HG03469 (cell line): ENCODE data around the gene APP.

Source experiments
- ATAC-seq: cut with Tn5 transposase; IDR thresholded peaks from one replicate; pipeline ENCODE4 v1.9.1; 2021; ENCODE audit warnings: mild to moderate bottlenecking, moderate library complexity, moderate number of reproducible peaks; ENCODE audit not compliant: unreplicated experiment

Gene APP

DNA sequence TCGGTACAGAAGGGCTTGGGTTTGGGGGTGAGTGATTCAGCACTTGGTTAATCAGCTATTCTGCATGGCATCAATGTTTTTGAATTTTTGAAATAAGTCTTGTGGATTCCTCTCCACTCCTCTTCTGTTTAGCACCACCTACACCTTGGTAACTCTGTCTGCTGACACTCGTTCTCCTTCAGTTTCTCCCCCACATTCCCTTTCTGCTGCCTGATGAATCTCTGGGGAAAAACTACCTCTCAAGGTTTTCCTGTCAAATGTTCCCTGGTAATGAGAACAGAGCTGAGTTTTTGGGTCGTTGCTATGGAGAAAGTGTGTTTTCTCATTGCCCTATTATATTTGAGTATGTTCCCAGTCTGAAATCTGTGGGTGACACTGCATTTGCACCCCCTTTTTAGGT, 327.6 kb downstream of the APP start:
- ATAC-seq = no peak

DNA sequence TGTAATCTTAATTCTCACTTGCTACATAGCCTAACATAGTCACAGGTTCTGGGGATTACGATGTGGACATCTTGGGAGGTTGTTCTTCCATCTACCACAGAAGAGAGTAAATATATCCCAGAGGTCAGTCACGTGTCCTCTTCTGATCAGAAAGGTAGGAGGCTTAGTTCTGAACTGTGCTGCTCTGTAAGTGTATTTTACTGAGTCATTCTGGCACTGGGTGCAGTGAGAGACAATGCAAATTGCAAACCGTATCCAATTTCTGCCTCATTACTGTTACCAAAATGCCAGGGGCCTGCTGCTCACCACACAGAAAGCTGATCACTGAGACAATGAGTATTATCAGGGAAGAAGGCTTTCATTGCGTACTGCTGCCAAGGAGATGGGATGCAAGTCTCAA, 331.8 kb downstream of the APP start:
- ATAC-seq = no peak

DNA sequence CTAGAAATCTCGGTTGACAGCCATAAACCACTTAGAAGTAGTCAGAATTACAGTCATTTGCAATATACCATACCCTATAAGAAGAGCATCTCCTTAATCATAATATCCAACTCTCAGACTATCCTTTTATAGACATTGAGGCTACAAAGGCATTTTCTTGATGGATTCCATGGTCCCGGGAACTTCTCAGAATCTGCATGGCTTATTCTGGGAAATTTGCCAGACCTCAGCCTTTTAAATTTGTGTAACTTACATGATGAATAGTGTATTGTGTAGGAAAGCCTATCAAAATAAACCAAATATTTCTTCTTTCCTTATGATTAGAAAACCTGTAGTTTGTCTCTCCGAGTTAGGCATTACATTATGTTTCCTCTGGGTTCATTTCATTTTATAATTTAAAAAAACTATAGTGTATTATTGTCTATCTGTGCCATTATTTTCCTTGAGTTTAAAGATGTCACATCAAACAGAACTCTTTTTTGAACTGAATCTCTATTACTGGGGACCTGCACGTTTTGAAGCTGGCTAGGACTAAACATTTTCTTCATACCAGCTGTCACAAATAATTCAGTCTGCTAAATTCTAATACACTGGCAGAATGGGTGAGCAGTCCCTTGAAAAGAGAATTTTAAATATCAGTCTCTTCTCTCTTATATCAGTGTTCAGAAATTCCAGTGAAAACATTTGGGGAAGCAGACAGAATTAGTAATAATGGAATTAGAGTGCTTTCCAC, 332.9 kb downstream of the APP start:
- no peak for ATAC-seq

DNA sequence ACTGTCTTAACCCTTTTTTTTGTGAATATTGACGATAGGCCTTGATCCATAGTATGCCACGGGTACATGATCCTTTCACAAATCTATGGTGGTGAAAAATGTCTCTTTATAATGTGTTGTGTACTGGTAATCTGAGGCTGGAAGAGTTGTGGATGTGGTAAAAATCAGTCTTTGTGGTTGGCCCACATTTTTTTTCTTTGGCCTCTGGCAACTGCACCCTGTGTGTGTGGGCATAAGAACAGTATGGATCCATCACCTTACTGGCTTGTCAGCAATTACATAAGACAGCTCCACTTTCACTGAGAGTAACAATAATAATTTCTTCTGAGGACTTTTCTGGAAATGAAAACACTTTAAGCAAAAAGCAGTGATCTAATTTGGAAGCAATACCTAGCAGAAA, 334.2 kb downstream of the APP start:
- no peak for ATAC-seq

DNA sequence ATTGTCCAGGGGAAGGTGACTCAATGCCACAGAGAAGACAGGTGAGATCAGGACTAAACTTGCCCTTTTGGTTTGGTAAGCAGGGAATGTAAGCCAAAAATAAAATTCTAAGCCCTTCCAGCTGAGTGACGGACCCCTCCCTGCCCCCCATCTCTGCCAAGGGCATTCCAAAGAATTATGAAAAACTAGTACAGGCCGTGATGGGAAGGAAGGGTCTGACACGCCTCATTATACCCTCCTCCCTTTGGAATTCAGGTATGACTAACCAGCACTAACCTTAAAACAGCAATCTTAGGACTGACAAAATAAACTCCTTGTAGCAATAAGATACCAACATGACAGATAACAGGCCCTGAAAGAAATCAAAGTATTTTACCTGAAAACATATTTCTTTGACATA, 336.2 kb downstream of the APP start:
- no peak for ATAC-seq

DNA sequence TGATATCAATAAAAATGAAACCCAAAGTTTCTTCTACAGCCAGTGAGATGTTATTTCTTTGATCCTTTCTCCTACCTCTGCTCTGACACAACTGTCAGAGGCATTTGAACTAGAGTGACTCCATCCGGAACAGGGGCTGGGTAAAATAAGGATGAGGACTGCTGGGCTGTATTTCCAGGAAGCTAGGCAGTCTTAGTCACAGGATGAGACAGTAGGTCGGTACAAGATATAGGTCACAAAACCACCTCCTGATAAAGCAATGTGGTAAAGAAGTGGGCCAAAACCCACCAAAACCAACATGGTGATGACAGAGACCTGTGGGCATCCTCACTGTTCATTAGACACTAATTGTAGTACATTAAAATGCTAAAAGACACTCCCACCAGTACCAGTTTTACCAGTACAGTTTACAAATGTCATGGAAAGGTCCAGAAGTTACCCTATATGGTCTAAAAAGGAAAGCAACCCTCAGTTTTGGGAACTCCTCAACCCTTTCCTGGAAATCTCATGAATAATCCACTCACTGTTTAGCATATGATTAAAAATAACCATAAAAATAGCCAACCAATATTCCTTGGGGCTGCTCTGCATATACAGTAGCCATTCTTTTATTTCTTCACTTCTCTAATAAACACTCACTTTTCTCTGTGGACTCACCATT, 339.1 kb downstream of the APP start:
- ATAC-seq = no peak
